Neural progenitor cell (in vitro differentiated cells): Measurements from ENCODE around the gene KCNS1. TPM values are rescaled to one million over a fixed set of nuclear protein-coding genes. Genes with fewer than 3 reads are reported as not detected.

ENCODE experiments used
- DNase-seq: peaks from one replicate; pipeline ENCODE4 v3.0.0-alpha.2; 2016; ENCODE audit warnings: low spot score
- H2AFZ ChIP-seq: fragments of 200-600 bp; sonication (generic); replicated peaks from 2 replicates; pipeline ENCODE4 v1.6.1; 2016; ENCODE audit warnings: antibody characterized with exemption
- H3F3A ChIP-seq: fragments of 200-600 bp; sonication (generic); 2 replicates; pipeline ENCODE4 v1.6.1; 2016; ENCODE audit warnings: antibody characterized with exemption, low read depth
- H3K27ac ChIP-seq: fragments of 200-600 bp; sonication (generic); 2 replicates; pipeline ENCODE4 v1.5.1; 2016; ENCODE audit warnings: mild to moderate bottlenecking
- H3K27me3 ChIP-seq: fragments of 200-600 bp; sonication (generic); 2 replicates; pipeline ENCODE4 v1.6.1; 2016; ENCODE audit warnings: mild to moderate bottlenecking, moderate library complexity
- H3K36me3 ChIP-seq: fragments of 200-600 bp; sonication (generic); 2 replicates; pipeline ENCODE4 v1.5.1; 2016
- H3K4me1 ChIP-seq: fragments of 200-600 bp; sonication (generic); 2 replicates; pipeline ENCODE4 v1.6.1; 2016; ENCODE audit warnings: mixed run types
- H3K4me2 ChIP-seq: fragments of 200-600 bp; sonication (generic); 2 replicates; pipeline ENCODE4 v1.6.1; 2016
- H3K4me3 ChIP-seq: fragments of 200-600 bp; sonication (generic); 2 replicates; pipeline ENCODE4 v1.5.1; 2016
- H3K79me2 ChIP-seq: fragments of 200-600 bp; sonication (generic); 2 replicates; pipeline ENCODE4 v1.6.1; 2016; ENCODE audit warnings: low read depth
- H3K9ac ChIP-seq: fragments of 200-600 bp; sonication (generic); 2 replicates; pipeline ENCODE4 v1.6.1; 2016
- H3K9me3 ChIP-seq: fragments of 200-600 bp; sonication (generic); 2 replicates; pipeline ENCODE4 v1.5.1; 2016; ENCODE audit warnings: low read depth
- H4K20me1 ChIP-seq: fragments of 200-600 bp; sonication (generic); 2 replicates; pipeline ENCODE4 v1.6.1; 2016; ENCODE audit warnings: low read depth
- H3K27ac Mint-ChIP-seq: 3 replicates; pipeline ENCODE4 v1.8.0; 2021; ENCODE audit warnings: mixed read lengths
- H3K27me3 Mint-ChIP-seq: 2 replicates; pipeline ENCODE4 v1.8.0; 2022; ENCODE audit warnings: low read depth, mild to moderate bottlenecking, inconsistent platforms, moderate library complexity, mixed read lengths; ENCODE audit not compliant: insufficient read depth
- H3K36me3 Mint-ChIP-seq: 3 replicates; pipeline ENCODE4 v1.8.0; 2021; ENCODE audit warnings: mixed read lengths
- H3K4me1 Mint-ChIP-seq: 3 replicates; pipeline ENCODE4 v1.8.0; 2021; ENCODE audit warnings: mixed read lengths
- H3K4me3 Mint-ChIP-seq: 3 replicates; pipeline ENCODE4 v1.8.0; 2021; ENCODE audit warnings: mild to moderate bottlenecking, moderate library complexity, mixed read lengths
- H3K9me3 Mint-ChIP-seq: 3 replicates; pipeline ENCODE4 v1.8.0; 2020; ENCODE audit warnings: mixed read lengths
- EZH2 ChIP-seq: fragments of 200-600 bp; sonication (generic); IDR thresholded peaks from 2 replicates; pipeline ENCODE4 v1.6.1; 2017; ENCODE audit warnings: antibody characterized with exemption, mild to moderate bottlenecking, moderate library complexity
- EZH2phosphoT487 ChIP-seq: fragments of 200-600 bp; sonication (generic); IDR thresholded peaks from 2 replicates; pipeline ENCODE4 v1.6.1; 2017; ENCODE audit warnings: antibody characterized with exemption
- total RNA-seq: library from RNA; depleted of rRNA; stranded (reverse); fragments of >200 nt; gene quantifications from 2 replicates; pipeline ENCODE4 v1.2.3, GENCODE V29; 2015; ENCODE audit warnings: low replicate concordance
- TF ChIP-seq, protein P1 (sequence below): fragments of 200-600 bp; sonication (generic); IDR thresholded peaks from 2 replicates; pipeline ENCODE4 v1.5.1; 2017; ENCODE audit warnings: antibody characterized with exemption, mild to moderate bottlenecking

The KCNS1 gene
- total RNA-seq, 1 donor from 2014 or later: not detected

DNA sequence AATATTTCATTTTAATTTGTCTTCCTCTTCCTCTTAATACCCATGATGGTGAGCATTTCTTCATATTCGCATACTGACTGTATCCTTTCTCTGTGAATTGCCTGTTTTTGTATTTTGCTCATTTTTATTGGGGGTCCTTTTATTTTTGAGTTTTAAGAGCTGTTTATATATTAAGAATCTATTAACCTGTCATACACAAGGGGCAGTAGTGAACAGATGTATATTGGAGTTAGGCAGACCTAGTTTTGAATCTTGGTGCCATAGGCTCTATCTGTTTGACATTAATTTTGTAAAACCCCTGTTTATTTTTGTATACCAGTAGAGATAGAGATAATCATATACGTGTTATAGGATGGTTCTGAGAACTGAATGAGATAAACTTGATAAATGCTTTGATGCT is 17.1 kb upstream of the KCNS1 start:
- H4K20me1 ChIP-seq: no peaks in the 10 kb centered on the region
- no peak overlapping the region for H2AFZ ChIP-seq
- H3K4me1 ChIP-seq: no peaks in the 10 kb centered on the region
- no peak overlapping the region for H3K4me3 ChIP-seq
- no peaks in the 10 kb centered on the region for H3K9me3 Mint-ChIP-seq
- H3K4me1 Mint-ChIP-seq: no peaks in the 10 kb centered on the region
- no peaks in the 10 kb centered on the region for H3F3A ChIP-seq
- H3K79me2 ChIP-seq: no peaks in the 10 kb centered on the region
- no peaks in the 10 kb centered on the region for H3K9me3 ChIP-seq
- H3K27ac Mint-ChIP-seq: no peak overlapping the region
- no peaks in the 10 kb centered on the region for H3K36me3 ChIP-seq
- no peak overlapping the region for H3K27ac ChIP-seq
- no peak for DNase-seq
- H3K9ac ChIP-seq: no peak overlapping the region
- no peaks in the 10 kb centered on the region for H3K36me3 Mint-ChIP-seq
- no peaks in the 10 kb centered on the region for H3K27me3 Mint-ChIP-seq
- no peak overlapping the region for H3K4me3 Mint-ChIP-seq
- no peaks in the 10 kb centered on the region for H3K27me3 ChIP-seq
- no peak overlapping the region for H3K4me2 ChIP-seq
- TF ChIP-seq EZH2 (no peak), EZH2phosphoT487 (no peak)
- TF ChIP-seq, protein P1, sequence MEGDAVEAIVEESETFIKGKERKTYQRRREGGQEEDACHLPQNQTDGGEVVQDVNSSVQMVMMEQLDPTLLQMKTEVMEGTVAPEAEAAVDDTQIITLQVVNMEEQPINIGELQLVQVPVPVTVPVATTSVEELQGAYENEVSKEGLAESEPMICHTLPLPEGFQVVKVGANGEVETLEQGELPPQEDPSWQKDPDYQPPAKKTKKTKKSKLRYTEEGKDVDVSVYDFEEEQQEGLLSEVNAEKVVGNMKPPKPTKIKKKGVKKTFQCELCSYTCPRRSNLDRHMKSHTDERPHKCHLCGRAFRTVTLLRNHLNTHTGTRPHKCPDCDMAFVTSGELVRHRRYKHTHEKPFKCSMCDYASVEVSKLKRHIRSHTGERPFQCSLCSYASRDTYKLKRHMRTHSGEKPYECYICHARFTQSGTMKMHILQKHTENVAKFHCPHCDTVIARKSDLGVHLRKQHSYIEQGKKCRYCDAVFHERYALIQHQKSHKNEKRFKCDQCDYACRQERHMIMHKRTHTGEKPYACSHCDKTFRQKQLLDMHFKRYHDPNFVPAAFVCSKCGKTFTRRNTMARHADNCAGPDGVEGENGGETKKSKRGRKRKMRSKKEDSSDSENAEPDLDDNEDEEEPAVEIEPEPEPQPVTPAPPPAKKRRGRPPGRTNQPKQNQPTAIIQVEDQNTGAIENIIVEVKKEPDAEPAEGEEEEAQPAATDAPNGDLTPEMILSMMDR: no peak

DNA sequence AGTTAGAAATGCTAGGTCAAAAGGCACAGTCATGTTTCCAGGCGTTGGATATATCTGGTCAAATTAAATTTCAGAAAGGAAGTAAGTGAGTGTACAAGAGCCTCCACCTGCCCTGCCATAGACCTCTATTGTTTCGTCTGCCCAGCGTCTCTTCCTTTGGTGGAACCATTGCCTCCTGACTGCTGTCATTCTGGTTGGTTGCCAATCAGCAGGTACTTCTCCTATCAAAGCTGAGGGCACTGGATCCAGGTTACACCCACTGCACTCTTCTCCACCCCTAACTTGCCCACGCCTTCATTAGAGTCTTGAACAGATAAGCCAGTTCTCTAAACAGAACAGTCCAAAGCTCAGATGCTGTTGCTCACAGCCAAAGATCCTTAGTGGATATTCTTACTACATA is 16.7 kb upstream of the KCNS1 start:
- H3K36me3 Mint-ChIP-seq: no peaks in the 10 kb centered on the region
- H3K27ac ChIP-seq: no peak overlapping the region
- no peak for DNase-seq
- H3K4me2 ChIP-seq: no peak overlapping the region
- H3K79me2 ChIP-seq: no peaks in the 10 kb centered on the region
- H3K9ac ChIP-seq: no peak overlapping the region
- H3K27me3 ChIP-seq: no peaks in the 10 kb centered on the region
- H3K4me3 ChIP-seq: no peak overlapping the region
- H3K36me3 ChIP-seq: no peaks in the 10 kb centered on the region
- H3K4me1 ChIP-seq: no peaks in the 10 kb centered on the region
- no peaks in the 10 kb centered on the region for H3K9me3 ChIP-seq
- H3K4me1 Mint-ChIP-seq: no peaks in the 10 kb centered on the region
- no peak overlapping the region for H3K27ac Mint-ChIP-seq
- no peaks in the 10 kb centered on the region for H4K20me1 ChIP-seq
- no peaks in the 10 kb centered on the region for H3F3A ChIP-seq
- H3K4me3 Mint-ChIP-seq: no peak overlapping the region
- H2AFZ ChIP-seq: no peak overlapping the region
- H3K27me3 Mint-ChIP-seq: no peaks in the 10 kb centered on the region
- TF ChIP-seq EZH2 (no peak), EZH2phosphoT487 (no peak)
- TF ChIP-seq, protein P1: no peak
- H3K9me3 Mint-ChIP-seq: no peaks in the 10 kb centered on the region

DNA sequence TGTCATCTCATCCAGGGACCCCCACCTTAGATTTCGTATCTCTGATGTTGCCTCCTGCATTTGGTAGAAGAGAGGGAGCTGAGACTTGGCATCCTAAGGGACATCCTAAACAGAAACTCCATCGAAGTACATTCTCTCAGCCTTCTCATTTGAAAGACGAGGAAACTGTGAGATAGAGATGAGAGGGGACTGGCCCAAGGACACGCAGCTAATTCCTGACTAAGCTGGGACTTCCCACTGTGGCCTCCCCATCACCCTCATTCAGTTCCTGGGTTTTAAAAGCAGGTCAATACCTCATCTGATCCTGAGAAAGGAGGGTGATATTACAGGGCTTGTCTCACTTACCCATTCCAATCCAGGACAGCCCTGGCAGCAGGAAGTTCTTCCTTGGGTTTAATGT is 14.9 kb upstream of the KCNS1 start:
- Histone ChIP-seq H4K20me1 (no peaks in the 10 kb centered on the region), H3K79me2 (no peaks in the 10 kb centered on the region), H3K27me3 (no peaks in the 10 kb centered on the region), H3K36me3 (no peaks in the 10 kb centered on the region), H2AFZ (no peak overlapping the region), H3K4me1 (no peaks in the 10 kb centered on the region), H3K9ac (no peak overlapping the region), H3F3A (no peaks in the 10 kb centered on the region), H3K27ac (no peak overlapping the region), H3K4me2 (no peak overlapping the region), H3K9me3 (no peaks in the 10 kb centered on the region), H3K4me3 (no peak overlapping the region)
- Mint-ChIP-seq H3K36me3 (no peaks in the 10 kb centered on the region), H3K4me1 (peaks cover 7% of the 10 kb centered on the region), H3K27me3 (peaks cover 2% of the 10 kb centered on the region), H3K9me3 (no peaks in the 10 kb centered on the region), H3K27ac (no peak overlapping the region), H3K4me3 (no peak overlapping the region)
- TF ChIP-seq EZH2: no peak
- TF ChIP-seq EZH2phosphoT487: no peak
- TF ChIP-seq, protein P1: no peak
- DNase-seq: no peak

DNA sequence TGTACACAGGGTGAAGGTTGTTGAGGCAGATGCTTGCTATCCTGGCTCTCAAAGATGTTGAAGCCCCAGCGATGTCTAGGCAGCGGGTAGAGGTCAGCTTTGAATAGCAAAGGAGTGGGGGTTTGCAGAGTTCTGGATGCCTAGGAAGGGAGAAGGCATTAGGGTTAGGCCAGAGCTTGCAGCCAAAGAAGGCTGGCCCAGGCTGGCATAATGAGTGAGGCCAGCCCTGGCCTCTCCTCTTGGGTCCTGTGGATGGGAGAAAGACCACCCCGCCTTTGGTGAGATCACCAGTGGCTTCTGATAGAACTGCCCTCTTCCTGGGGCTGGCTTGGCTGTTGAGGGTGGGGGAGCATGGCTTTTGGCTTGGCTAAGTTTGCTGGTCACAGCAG is 14.5 kb upstream of the KCNS1 start:
- no peaks in the 10 kb centered on the region for H3F3A ChIP-seq
- Mint-ChIP-seq H3K27ac (peak overlapping the region; percentile 37), H3K4me3 (no peak overlapping the region), H3K36me3 (no peaks in the 10 kb centered on the region), H3K4me1 (peaks cover 8% of the 10 kb centered on the region), H3K9me3 (no peaks in the 10 kb centered on the region), H3K27me3 (peaks cover 2% of the 10 kb centered on the region)
- H4K20me1 ChIP-seq: no peaks in the 10 kb centered on the region
- H3K27me3 ChIP-seq: no peaks in the 10 kb centered on the region
- H3K4me3 ChIP-seq: no peak overlapping the region
- H3K9me3 ChIP-seq: no peaks in the 10 kb centered on the region
- DNase-seq: no peak
- no peak for TF ChIP-seq EZH2phosphoT487
- TF ChIP-seq EZH2: no peak
- TF ChIP-seq, protein P1: no peak
- no peak overlapping the region for H3K9ac ChIP-seq
- H3K4me2 ChIP-seq: no peak overlapping the region
- H3K4me1 ChIP-seq: no peaks in the 10 kb centered on the region
- H3K79me2 ChIP-seq: no peaks in the 10 kb centered on the region
- H3K36me3 ChIP-seq: no peaks in the 10 kb centered on the region
- no peak overlapping the region for H3K27ac ChIP-seq
- H2AFZ ChIP-seq: peak overlapping the region; percentile 42
